Tibial artery (tissue), 4 donors: ENCODE data around the gene S100A14.
A peak's percentile ranks its signal among the peaks of the same experiment; 100 is the strongest.

ENCODE experiments used
- DNase-seq, 2 donors: peaks; one replicate each; pipeline ENCODE4 v3.0.0-alpha.2; 2019
- H3K27ac ChIP-seq, 2 donors: fragments of 200-600 bp; sonication (generic) in 1 of 2; 1 replicate in 1 of 2; 2 replicates in 1 of 2; pipeline ENCODE4 v1.5.1; 2018 to 2019; ENCODE audit warnings: mild to moderate bottlenecking in 1 of 2
- H3K27me3 ChIP-seq, 2 donors: fragments of 200-600 bp; sonication (generic) in 1 of 2; one replicate each; pipeline versions ENCODE4 v1.5.1 to v1.6.0; 2016 to 2019
- H3K36me3 ChIP-seq, 3 donors: fragments of 200-600 bp; sonication (generic) in 2 of 3; one replicate each; pipeline ENCODE4 v1.5.1; 2016 to 2019; ENCODE audit warnings: mild to moderate bottlenecking in 2 of 3
- H3K4me1 ChIP-seq, 4 donors: fragments of 200-600 bp; sonication (generic) in 2 of 4; 1 replicate in 3 of 4; 2 replicates in 1 of 4; pipeline ENCODE4 v1.5.1; 2016 to 2019
- H3K4me3 ChIP-seq, 2 donors: fragments of 200-600 bp; sonication (generic) in 1 of 2; 1 replicate in 1 of 2; 2 replicates in 1 of 2; pipeline ENCODE4 v1.5.1; 2018 to 2019; ENCODE audit warnings: mild to moderate bottlenecking in 2 of 2
- H3K9me3 ChIP-seq, 3 donors: fragments of 200-600 bp; sonication (generic) in 1 of 3; one replicate each; pipeline ENCODE4 v1.5.1; 2016 to 2019
- CTCF ChIP-seq, 2 experiments: fragments of 200-600 bp in 1 of 2; fragments of 450-650 bp in 1 of 2; IDR thresholded peaks; one replicate each; pipeline ENCODE4 v1.5.1; 2017 to 2019; ENCODE audit warnings: antibody characterized with exemption in 2 of 2, mild to moderate bottlenecking in 1 of 2, moderate library complexity in 1 of 2
- intact Hi-C: fragments of 100-400 bp; cut with DNase I; formaldehyde crosslinking; loops from one replicate; pipeline ENCODE4 v1.15.0; 2023; ENCODE audit warnings: low total_unique reads

S100A14 gene

GRCh38 chr1:153611356-153611755 lies 4.8 kb downstream of the S100A14 start:
- intact Hi-C loops: no loop called here
- Histone ChIP-seq H3K27ac (peak overlapping the region; percentile 94 to 95), H3K4me1 (peaks cover 0 to 62% (median 35%) of the 10 kb centered on the region in 4 donors)

GRCh38 chr1:153610811-153611301 lies 5.3 kb downstream of the S100A14 start:
- DNase-seq: no peak
- peak overlapping the region; percentile 76 to 95 for H3K27ac ChIP-seq
- H3K36me3 ChIP-seq: peaks cover 13 to 22% (median 15%) of the 10 kb centered on the region in 3 donors
- no peaks in the 10 kb centered on the region for H3K27me3 ChIP-seq
- TF ChIP-seq CTCF (IDR thresholded peaks at IDR 0.05): no peak
- no peaks in the 10 kb centered on the region for H3K9me3 ChIP-seq
- peak overlapping the region; percentile 67 to 71 for H3K4me3 ChIP-seq
- intact Hi-C loops: no loop called here
- peaks cover 0 to 57% (median 35%) of the 10 kb centered on the region in 4 donors for H3K4me1 ChIP-seq

More at GRCh38 chr1:153611356-153611755, 4.8 kb downstream of the S100A14 start:
- no peak for TF ChIP-seq CTCF (IDR thresholded peaks at IDR 0.05)
- Histone ChIP-seq H3K27me3 (no peaks in the 10 kb centered on the region), H3K9me3 (no peaks in the 10 kb centered on the region), H3K4me3 (peak overlapping the region; percentile 67 to 71), H3K36me3 (peaks cover 12 to 17% (median 13%) of the 10 kb centered on the region in 3 donors)
- no peak for DNase-seq

- no peaks in the 10 kb centered on the region for H3K27me3 ChIP-seq
- H3K36me3 ChIP-seq: peaks cover 13 to 28% (median 17%) of the 10 kb centered on the region in 3 donors
- no peak for DNase-seq
- H3K4me1 ChIP-seq: peaks cover 0 to 57% (median 35%) of the 10 kb centered on the region in 4 donors
- peak overlapping the region in 1 of 2 donors; percentile 71 for H3K4me3 ChIP-seq
- intact Hi-C loops: no loop called here
- TF ChIP-seq CTCF (IDR thresholded peaks at IDR 0.05): no peak
- no peaks in the 10 kb centered on the region for H3K9me3 ChIP-seq
- H3K27ac ChIP-seq: peak overlapping the region; percentile 76 to 95
Observed at GRCh38 chr1:153610334-153610733, 5.8 kb downstream of the S100A14 start.

GRCh38 chr1:153609585-153609907 lies 6.6 kb downstream of the S100A14 start:
- DNase-seq: no peak
- peak overlapping the region; percentile 36 to 50 for H3K4me3 ChIP-seq
- peak overlapping the region; percentile 76 to 95 for H3K27ac ChIP-seq
- H3K27me3 ChIP-seq: no peaks in the 10 kb centered on the region
- peaks cover 0 to 57% (median 35%) of the 10 kb centered on the region in 4 donors for H3K4me1 ChIP-seq
- H3K9me3 ChIP-seq: no peaks in the 10 kb centered on the region
- TF ChIP-seq CTCF (IDR thresholded peaks at IDR 0.05): no peak
- intact Hi-C loops: no loop called here
- peaks cover 13 to 32% (median 17%) of the 10 kb centered on the region in 3 donors for H3K36me3 ChIP-seq

GRCh38 chr1:153608742-153609584 lies 7.2 kb downstream of the S100A14 start:
- Histone ChIP-seq H3K27ac (peak overlapping the region; percentile 76 to 95), H3K36me3 (peaks cover 13 to 32% (median 17%) of the 10 kb centered on the region in 3 donors), H3K27me3 (no peaks in the 10 kb centered on the region), H3K4me3 (peak overlapping the region; percentile 36 to 50), H3K4me1 (peaks cover 0 to 53% (median 35%) of the 10 kb centered on the region in 4 donors), H3K9me3 (no peaks in the 10 kb centered on the region)
- DNase-seq: peak; percentile 74 to 82
- intact Hi-C loops: no loop called here
- no peak for TF ChIP-seq CTCF (IDR thresholded peaks at IDR 0.05)
